Fibroblast of villous mesenchyme (primary cell): ENCODE results near the gene RBFOX2. TPM values are rescaled to one million over a fixed set of nuclear protein-coding genes. Genes with fewer than 3 reads are reported as not detected.
A peak's percentile ranks its signal among the peaks of the same experiment; 100 is the strongest.

ENCODE experiments used
- DNase-seq: peaks from one replicate; pipeline ENCODE4 v3.0.0-alpha.2; 2010; ENCODE audit warnings: low read depth
- H3K4me3 ChIP-seq: 2 replicates; pipeline ENCODE4 v1.5.1; 2011; ENCODE audit warnings: low read depth, mild to moderate bottlenecking, low read length
- CTCF ChIP-seq: IDR thresholded peaks from 2 replicates; pipeline ENCODE4 v1.5.1; 2012; ENCODE audit warnings: low read depth, mild to moderate bottlenecking, low read length; ENCODE audit not compliant: insufficient read depth
- total RNA-seq: library from RNA; depleted of rRNA; stranded (reverse); fragments of >200 nt; gene quantifications from 2 replicates; pipeline ENCODE4 v1.2.3, GENCODE V29; 2012

The RBFOX2 gene
- total RNA-seq, 1 donor, result 174 TPM

- no peak overlapping the region for H3K4me3 ChIP-seq
- TF ChIP-seq CTCF, result no peak
- DNase-seq, result peak; percentile 62
These were observed 56.1 kb downstream of the RBFOX2 start for GRCh38 chr22:35972559-35972958.

- H3K4me3 ChIP-seq, result no peak overlapping the region
- DNase-seq, result peak; percentile 86
- TF ChIP-seq CTCF, result no peak
These were observed 57.0 kb downstream of the RBFOX2 start for GRCh38 chr22:35971456-35972119.

GRCh38 chr22:35970616-35971455, 57.8 kb downstream of the RBFOX2 start:
- no peak overlapping the region for H3K4me3 ChIP-seq
- no peak for DNase-seq
- no peak for TF ChIP-seq CTCF

GRCh38 chr22:35967046-35967397, 61.6 kb downstream of the RBFOX2 start:
- DNase-seq, result no peak
- no peak for TF ChIP-seq CTCF
- H3K4me3 ChIP-seq, result no peak overlapping the region

GRCh38 chr22:35966314-35967045, 62.1 kb downstream of the RBFOX2 start:
- DNase-seq, result peak; percentile 41
- TF ChIP-seq CTCF, result peak; percentile 19
- no peak overlapping the region for H3K4me3 ChIP-seq

- TF ChIP-seq CTCF, result no peak
- no peak for DNase-seq
These were observed 65.3 kb downstream of the RBFOX2 start for GRCh38 chr22:35963237-35963810.

More at GRCh38 chr22:35963237-35963810, 65.3 kb downstream of the RBFOX2 start:
- no peak overlapping the region for H3K4me3 ChIP-seq
